Fibroblast of the aortic adventitia (primary cell): Measurements from ENCODE around the gene FLYWCH2. TPM values are rescaled to one million over a fixed set of nuclear protein-coding genes. Genes with fewer than 3 reads are reported as not detected.
A peak's percentile ranks its signal among the peaks of the same experiment; 100 is the strongest.

ENCODE experiments used
- DNase-seq: peaks from one replicate; pipeline ENCODE4 v3.0.0-alpha.2; 2010; ENCODE audit warnings: low read depth
- H3K4me3 ChIP-seq: 2 replicates; pipeline ENCODE4 v1.5.1; 2011; ENCODE audit warnings: low read depth, mild to moderate bottlenecking, control low read depth, low read length, moderate library complexity
- CTCF ChIP-seq: IDR thresholded peaks from 2 replicates; pipeline ENCODE4 v1.5.1; 2011; ENCODE audit warnings: mild to moderate bottlenecking, low read length, control low read depth, inconsistent platforms; ENCODE audit not compliant: insufficient read depth
- total RNA-seq: library from RNA; depleted of rRNA; stranded (reverse); fragments of >200 nt; gene quantifications from 2 replicates; pipeline ENCODE4 v1.2.3, GENCODE V29; 2012; ENCODE audit warnings: low replicate concordance

Gene FLYWCH2
- 48.9 and 56.4 TPM in 2 replicates for total RNA-seq

GRCh38 chr16:2882650-2883457 is at the start of gene FLYWCH2:
Gene FLYWCH2, plus strand, starts transcription at chr16:2883215. Its CDS starts 13,235 bp downstream, at chr16:2896450.
- H3K4me3 ChIP-seq = peak within 1 kb of the TSS; percentile 87
- no peak for TF ChIP-seq CTCF
- DNase-seq = peak; percentile 99

GRCh38 chr16:2833776-2834175 is 49.2 kb upstream of the FLYWCH2 start:
- DNase-seq = no peak
- no peak overlapping the region for H3K4me3 ChIP-seq
- no peak for TF ChIP-seq CTCF

GRCh38 chr16:2834968-2835367 is 48.0 kb upstream of the FLYWCH2 start:
- no peak overlapping the region for H3K4me3 ChIP-seq
- no peak for TF ChIP-seq CTCF
- no peak for DNase-seq

- peak; percentile 96 for DNase-seq
- TF ChIP-seq CTCF = no peak
- no peak overlapping the region for H3K4me3 ChIP-seq
Measured at GRCh38 chr16:2835638-2836493, 47.1 kb upstream of the FLYWCH2 start.

- H3K4me3 ChIP-seq = no peak overlapping the region
- DNase-seq = peak; percentile 9
- no peak for TF ChIP-seq CTCF
Measured at GRCh38 chr16:2836646-2837508, 46.1 kb upstream of the FLYWCH2 start.

- peak; percentile 97 for TF ChIP-seq CTCF
- no peak overlapping the region for H3K4me3 ChIP-seq
- peak; percentile 88 for DNase-seq
Measured at GRCh38 chr16:2838928-2839327, 44.1 kb upstream of the FLYWCH2 start.
